Body of pancreas (tissue), 4 donors: Measurements from ENCODE around the gene JCAD. TPM values are rescaled to one million over a fixed set of nuclear protein-coding genes. Genes with fewer than 3 reads are reported as not detected.

Source experiments
- ATAC-seq: fragments of 150-250 bp; one replicate; pipeline ENCODE4 v1.9.1; 2016
- DNase-seq, 4 donors: peaks; one replicate each; pipeline ENCODE4 v3.0.0-alpha.2; 2019
- H3K27ac ChIP-seq, 4 donors: fragments of 200-600 bp; sonication (generic); 1 replicate in 3 of 4; 2 replicates in 1 of 4; pipeline versions ENCODE4 v1.5.1 to v1.6.1; 2016 to 2019; ENCODE audit warnings: mild to moderate bottlenecking in 1 of 4, mixed read lengths in 1 of 4, moderate library complexity in 1 of 4
- H3K27me3 ChIP-seq, 2 donors: fragments of 200-600 bp; sonication (generic); one replicate each; pipeline ENCODE4 v1.6.0; 2016; ENCODE audit warnings: mild to moderate bottlenecking in 1 of 2
- H3K36me3 ChIP-seq, 2 donors: fragments of 200-600 bp; sonication (generic); replicated peaks in 1 of 2; 2 replicates each; pipeline ENCODE4 v1.5.1; 2016; ENCODE audit warnings: low read depth in 2 of 2; ENCODE audit not compliant: insufficient read depth in 1 of 2
- H3K4me1 ChIP-seq: fragments of 200-600 bp; sonication (generic); one replicate; pipeline ENCODE4 v1.6.0; 2016
- H3K4me3 ChIP-seq, 2 donors: fragments of 200-600 bp; sonication (generic); 1 replicate in 1 of 2; 2 replicates in 1 of 2; pipeline ENCODE4 v1.5.1; 2016 to 2019
- H3K9me3 ChIP-seq, 3 donors: fragments of 200-600 bp; sonication (generic); 1 replicate in 2 of 3; 2 replicates in 1 of 3; pipeline ENCODE4 v1.5.1; 2016
- CTCF ChIP-seq, 7 experiments: fragments of 450-650 bp in 4 of 7; fragments of 200-600 bp in 3 of 7; sonication (generic) in 3 of 7; IDR thresholded peaks; one replicate each; pipeline ENCODE4 v1.5.1; 2016 to 2019; ENCODE audit warnings: antibody characterized with exemption in 7 of 7
- POLR2A ChIP-seq, 3 donors: fragments of 450-650 bp; IDR thresholded peaks; one replicate each; pipeline ENCODE4 v1.6.1; 2016; ENCODE audit warnings: antibody characterized with exemption in 3 of 3, mild to moderate bottlenecking in 2 of 3
- WGBS, 2 donors: methylation state at CpG; one replicate each; pipeline ENCODE4 v1.1.5; 2017; 5-methylcytosine and 5-hydroxymethylcytosine counted together
- intact Hi-C: fragments of 100-400 bp; cut with DNase I; formaldehyde crosslinking; loops from one replicate; pipeline ENCODE4 v1.15.1; 2023
- total RNA-seq, 2 donors: library from RNA; depleted of rRNA; stranded (reverse); fragments of >200 nt; gene quantifications; one replicate each; pipeline ENCODE4 v1.1.0, GENCODE V29; 2016

JCAD gene
- total RNA-seq, 2 donors from 2014 or later: 15.3 to 22.4 TPM

GRCh38 chr10:30098629-30099028 is 39.2 kb upstream of the JCAD start:
- no peak overlapping the region for H3K27ac ChIP-seq
- TF ChIP-seq POLR2A (IDR thresholded peaks at IDR 0.05) (no peak), CTCF (IDR thresholded peaks at IDR 0.05) (no peak)
- no peaks in the 10 kb centered on the region for H3K27me3 ChIP-seq
- H3K4me1 ChIP-seq: no peaks in the 10 kb centered on the region
- no peaks in the 10 kb centered on the region for H3K9me3 ChIP-seq
- intact Hi-C loops: no loop called here
- ATAC-seq (no peak), DNase-seq (no peak)
- no peaks in the 10 kb centered on the region for H3K36me3 ChIP-seq
- 43 to 56% methylated on average over 3 of the region's 3 CpGs for WGBS, 2 donors
- no peak overlapping the region for H3K4me3 ChIP-seq

- intact Hi-C loops: no loop called here
- ATAC-seq (no peak), DNase-seq (no peak)
- Histone ChIP-seq H3K4me3 (no peak overlapping the region), H3K9me3 (no peaks in the 10 kb centered on the region), H3K27me3 (no peaks in the 10 kb centered on the region), H3K4me1 (no peaks in the 10 kb centered on the region), H3K36me3 (no peaks in the 10 kb centered on the region), H3K27ac (no peak overlapping the region)
- 73 to 74% methylated on average over 4 of the region's 4 CpGs for WGBS, 2 donors
- no peak for TF ChIP-seq CTCF (IDR thresholded peaks at IDR 0.05)
- TF ChIP-seq POLR2A (IDR thresholded peaks at IDR 0.05): no peak
Observed at GRCh38 chr10:30096564-30096963, 37.2 kb upstream of the JCAD start.

GRCh38 chr10:30095631-30096422 is 36.4 kb upstream of the JCAD start:
- no peak for ATAC-seq
- H3K9me3 ChIP-seq: no peaks in the 10 kb centered on the region
- WGBS, 2 donors: 65 to 69% methylated on average over 5 to 6 of the region's 6 CpGs
- H3K4me1 ChIP-seq: no peaks in the 10 kb centered on the region
- no peak for TF ChIP-seq CTCF (IDR thresholded peaks at IDR 0.05)
- TF ChIP-seq POLR2A (IDR thresholded peaks at IDR 0.05): no peak
- H3K27ac ChIP-seq: no peak overlapping the region
- H3K4me3 ChIP-seq: no peak overlapping the region
- no peak for DNase-seq
- intact Hi-C loops: no loop called here
- H3K27me3 ChIP-seq: no peaks in the 10 kb centered on the region
- no peaks in the 10 kb centered on the region for H3K36me3 ChIP-seq

- Histone ChIP-seq H3K27me3 (no peaks in the 10 kb centered on the region), H3K27ac (no peak overlapping the region), H3K9me3 (no peaks in the 10 kb centered on the region), H3K4me1 (no peaks in the 10 kb centered on the region), H3K4me3 (no peak overlapping the region), H3K36me3 (no peaks in the 10 kb centered on the region)
- ATAC-seq (no peak), DNase-seq (no peak)
- 67% methylated on average over 5 of the region's 5 CpGs for WGBS, 2 donors
- TF ChIP-seq CTCF (IDR thresholded peaks at IDR 0.05) (no peak), POLR2A (IDR thresholded peaks at IDR 0.05) (no peak)
- intact Hi-C loops: no loop called here
Observed at GRCh38 chr10:30094601-30095000, 35.2 kb upstream of the JCAD start.
